ENCODE measurements around the gene MMP14. TPM values are rescaled to one million over a fixed set of nuclear protein-coding genes. Genes with fewer than 3 reads are reported as not detected.
"Not testable (repeated sequence)": the region's sequence is repeated elsewhere in the genome, so short reads cannot be mapped to it uniquely, and the experiment has no call there.

The MMP14 gene
- total and polyA plus RNA-seq, 2 experiments from 2014 or later = 1.8 to 48.1 TPM

DNA sequence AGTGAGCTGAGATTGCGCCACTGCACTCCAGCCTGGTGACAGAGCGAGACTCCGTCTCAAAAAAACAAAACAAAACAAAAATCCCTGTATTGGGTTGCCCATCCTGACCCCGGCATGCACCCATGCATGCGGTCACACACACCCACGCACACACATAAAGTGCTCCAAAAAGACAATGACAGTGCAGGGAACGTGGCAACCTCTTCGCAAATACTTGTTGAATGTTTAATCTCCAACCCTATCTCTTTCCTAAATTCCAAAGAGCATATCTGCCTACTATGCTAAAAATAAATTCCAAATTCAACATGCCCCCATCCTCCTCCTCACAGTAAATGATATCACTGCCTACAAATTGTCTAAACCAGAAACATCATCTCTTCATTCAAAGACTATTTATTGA, 34.7 kb upstream of the MMP14 start:
- Histone ChIP-seq H3K9me3 (ENCODE audit: low read depth) (no peaks in the 10 kb centered on the region), H3K4me3 (no peak overlapping the region), H3K4me1 (ENCODE audit: low read depth) (peaks cover 3% of the 10 kb centered on the region), H3K36me3 (no peaks in the 10 kb centered on the region), H3K27me3 (no peaks in the 10 kb centered on the region), H3K27ac (no peak overlapping the region)
- TF ChIP-seq, protein P1, sequence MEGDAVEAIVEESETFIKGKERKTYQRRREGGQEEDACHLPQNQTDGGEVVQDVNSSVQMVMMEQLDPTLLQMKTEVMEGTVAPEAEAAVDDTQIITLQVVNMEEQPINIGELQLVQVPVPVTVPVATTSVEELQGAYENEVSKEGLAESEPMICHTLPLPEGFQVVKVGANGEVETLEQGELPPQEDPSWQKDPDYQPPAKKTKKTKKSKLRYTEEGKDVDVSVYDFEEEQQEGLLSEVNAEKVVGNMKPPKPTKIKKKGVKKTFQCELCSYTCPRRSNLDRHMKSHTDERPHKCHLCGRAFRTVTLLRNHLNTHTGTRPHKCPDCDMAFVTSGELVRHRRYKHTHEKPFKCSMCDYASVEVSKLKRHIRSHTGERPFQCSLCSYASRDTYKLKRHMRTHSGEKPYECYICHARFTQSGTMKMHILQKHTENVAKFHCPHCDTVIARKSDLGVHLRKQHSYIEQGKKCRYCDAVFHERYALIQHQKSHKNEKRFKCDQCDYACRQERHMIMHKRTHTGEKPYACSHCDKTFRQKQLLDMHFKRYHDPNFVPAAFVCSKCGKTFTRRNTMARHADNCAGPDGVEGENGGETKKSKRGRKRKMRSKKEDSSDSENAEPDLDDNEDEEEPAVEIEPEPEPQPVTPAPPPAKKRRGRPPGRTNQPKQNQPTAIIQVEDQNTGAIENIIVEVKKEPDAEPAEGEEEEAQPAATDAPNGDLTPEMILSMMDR (IDR thresholded peaks at IDR 0.05; ENCODE audit: low read depth, low read length) = no peak
- DNase-seq (ENCODE audit: low read depth in 1 of 2, low spot score in 1 of 2) = no peak

GRCh38 chr14:22802860-22803686, 33.3 kb upstream of the MMP14 start:
- Histone ChIP-seq H3K4me3 (no peak overlapping the region), H3K27me3 (no peaks in the 10 kb centered on the region), H3K27ac (no peak overlapping the region), H3K9me3 (ENCODE audit: low read depth) (no peaks in the 10 kb centered on the region), H3K4me1 (ENCODE audit: low read depth) (no peaks in the 10 kb centered on the region), H3K36me3 (no peaks in the 10 kb centered on the region)
- no peak for DNase-seq (ENCODE audit: low read depth in 1 of 2, low spot score in 1 of 2)
- TF ChIP-seq, protein P1 (IDR thresholded peaks at IDR 0.05; ENCODE audit: low read depth, low read length) = no peak

GRCh38 chr14:22803687-22803974, 32.8 kb upstream of the MMP14 start:
- Histone ChIP-seq H3K4me1 (ENCODE audit: low read depth) (no peaks in the 10 kb centered on the region), H3K36me3 (no peaks in the 10 kb centered on the region), H3K27ac (no peak overlapping the region), H3K4me3 (no peak overlapping the region), H3K27me3 (no peaks in the 10 kb centered on the region), H3K9me3 (ENCODE audit: low read depth) (no peaks in the 10 kb centered on the region)
- TF ChIP-seq, protein P1 (IDR thresholded peaks at IDR 0.05; ENCODE audit: low read depth, low read length) = no peak
- DNase-seq (ENCODE audit: low read depth in 1 of 2, low spot score in 1 of 2) = no peak

DNA sequence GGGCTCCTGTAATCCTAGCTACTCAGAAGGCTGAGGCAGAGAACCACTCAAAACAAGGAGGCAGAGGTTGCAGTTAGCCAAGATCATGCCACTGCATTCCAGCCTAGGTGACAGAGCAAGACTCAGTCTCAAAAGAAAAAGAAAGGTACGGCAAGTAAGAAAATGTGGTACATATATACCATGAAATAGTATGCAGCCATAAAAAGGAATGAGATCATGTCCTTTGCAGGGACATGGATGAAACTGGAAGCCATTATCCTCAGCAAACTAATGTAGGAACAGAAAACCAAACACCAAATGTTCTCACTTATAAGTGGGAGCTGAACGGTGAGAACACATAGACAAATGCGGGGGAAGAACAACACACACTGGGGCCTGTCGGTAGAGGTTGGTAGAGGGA, 31.1 kb upstream of the MMP14 start:
- DNase-seq (ENCODE audit: low read depth in 1 of 2, low spot score in 1 of 2); H3K27ac ChIP-seq; H3K4me1 ChIP-seq (ENCODE audit: low read depth); H3K27me3 ChIP-seq; H3K36me3 ChIP-seq; H3K4me3 ChIP-seq; H3K9me3 ChIP-seq (ENCODE audit: low read depth): not testable (repeated sequence)

DNA sequence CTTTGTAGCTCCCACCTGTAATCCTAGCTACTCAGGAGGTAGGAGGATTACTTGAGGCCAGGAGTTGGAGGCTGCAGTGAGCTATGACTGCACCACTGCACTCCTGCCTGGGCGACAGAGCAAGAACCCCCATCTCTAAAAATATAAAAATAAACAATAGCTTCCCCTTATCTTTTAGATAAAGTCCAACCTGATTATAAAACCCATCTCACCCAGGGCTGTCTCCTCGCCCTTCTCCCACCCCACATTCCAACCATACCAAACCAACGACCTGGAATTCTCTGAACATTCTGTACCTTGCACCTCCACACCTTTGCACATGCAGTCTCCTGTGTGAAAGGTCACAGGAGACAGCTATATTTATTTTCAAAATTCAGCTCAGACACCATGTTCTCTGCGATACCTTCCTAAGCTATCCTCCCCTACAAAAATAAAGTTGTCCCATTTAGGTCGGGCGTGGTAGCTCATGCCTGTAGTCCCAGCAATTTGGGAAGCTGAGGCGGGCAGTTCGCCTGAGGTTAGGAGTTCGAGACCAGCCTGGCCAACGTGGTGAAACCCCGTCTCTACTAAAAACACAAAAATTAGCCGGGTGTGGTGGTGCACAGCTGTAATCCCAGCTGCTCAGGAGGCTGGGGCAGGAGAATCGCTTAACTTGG, 28.8 kb upstream of the MMP14 start:
- no peaks in the 10 kb centered on the region for H3K36me3 ChIP-seq
- no peak for DNase-seq (ENCODE audit: low read depth in 1 of 2, low spot score in 1 of 2)
- TF ChIP-seq, protein P1 (IDR thresholded peaks at IDR 0.05; ENCODE audit: low read depth, low read length) = no peak
- no peak overlapping the region for H3K4me3 ChIP-seq
- H3K9me3 ChIP-seq (ENCODE audit: low read depth) = no peaks in the 10 kb centered on the region
- no peaks in the 10 kb centered on the region for H3K27me3 ChIP-seq
- H3K4me1 ChIP-seq (ENCODE audit: low read depth) = no peaks in the 10 kb centered on the region
- no peak overlapping the region for H3K27ac ChIP-seq
